Aorta (tissue), 5 donors: ENCODE measurements around the gene TENM4. TPM values are rescaled to one million over a fixed set of nuclear protein-coding genes. Genes with fewer than 3 reads are reported as not detected.

ENCODE experiments used
- ATAC-seq: fragments of 200-7000 bp; cut with Tn5 transposase; one replicate; pipeline ENCODE4 v1.9.1; 2022; ENCODE audit warnings: moderate library complexity; ENCODE audit not compliant: low FRiP score
- DNase-seq, 2 donors: peaks; one replicate each; pipeline ENCODE4 v3.0.0-alpha.2; 2020
- H3K27ac ChIP-seq, 2 donors: one replicate each; pipeline ENCODE4 v1.5.1; 2013; ENCODE audit warnings: low read length in 2 of 2, mild to moderate bottlenecking in 2 of 2, moderate library complexity in 2 of 2, control low read depth in 1 of 2, inconsistent platforms in 1 of 2, low read depth in 1 of 2
- H3K27me3 ChIP-seq, 2 donors: one replicate each; pipeline ENCODE4 v1.6.1; 2013; ENCODE audit warnings: control low read depth in 1 of 2, low read length in 1 of 2, mild to moderate bottlenecking in 1 of 2, moderate library complexity in 1 of 2; ENCODE audit not compliant: insufficient read depth in 2 of 2, control insufficient read depth in 1 of 2
- H3K36me3 ChIP-seq, 2 donors: one replicate each; pipeline ENCODE4 v1.6.1; 2013; ENCODE audit warnings: control low read depth in 1 of 2, low read length in 1 of 2, mild to moderate bottlenecking in 1 of 2; ENCODE audit not compliant: insufficient read depth in 2 of 2, control insufficient read depth in 1 of 2
- H3K4me1 ChIP-seq, 2 donors: one replicate each; pipeline ENCODE4 v1.6.1; 2013; ENCODE audit warnings: low read length in 2 of 2, control low read depth in 1 of 2, mild to moderate bottlenecking in 1 of 2, moderate library complexity in 1 of 2; ENCODE audit not compliant: insufficient read depth in 2 of 2, control insufficient read depth in 1 of 2
- H3K4me3 ChIP-seq, 2 donors: one replicate each; pipeline ENCODE4 v1.5.1; 2013; ENCODE audit warnings: low read length in 2 of 2, control low read depth in 1 of 2, mild to moderate bottlenecking in 1 of 2
- H3K9me3 ChIP-seq: one replicate; pipeline ENCODE4 v1.6.1; 2013; ENCODE audit warnings: mild to moderate bottlenecking, low read length; ENCODE audit not compliant: control insufficient read depth
- WGBS, 2 donors: extraction: QIAGEN DNeasy Blood & Tissue Kit; methylation state at CpG; one replicate each; pipeline ENCODE4 v1.1.7; 2013; 5-methylcytosine and 5-hydroxymethylcytosine counted together
- intact Hi-C, 2 donors: fragments of 100-400 bp; cut with DNase I; formaldehyde crosslinking; loops; one replicate each; pipeline versions ENCODE4 v1.14.2 to v1.15.0; 2022
- polyA plus RNA-seq, 2 donors: library from polyadenylated mRNA; stranded (reverse); fragments of 200-250 nt; gene quantifications; one replicate each; pipeline ENCODE4 v1.2.3, GENCODE V29; 2013
- total RNA-seq, 2 donors: library from RNA; stranded (reverse); fragmentation: NEBNext Ultra II Directional; extraction: Animal tissue kit (Norgen Biotek cat#: 25700); gene quantifications; one replicate each; pipeline ENCODE4 v1.2.1, GENCODE V29; 2021
- donor health status: healthy with polysubstance abuse.
- donor health status: Bipolar disorder and iron deficiency.
- donor health status: DM: no; HTN: no; CAD: no.
- donor health status: DM: no; HTN: no; CAD: no.
- donor health status: DM: yes; HTN: yes; CAD: no.

TENM4 gene
- total and polyA plus RNA-seq, 4 donors = 0.20 to 9.1 (median 2.5) TPM

DNA sequence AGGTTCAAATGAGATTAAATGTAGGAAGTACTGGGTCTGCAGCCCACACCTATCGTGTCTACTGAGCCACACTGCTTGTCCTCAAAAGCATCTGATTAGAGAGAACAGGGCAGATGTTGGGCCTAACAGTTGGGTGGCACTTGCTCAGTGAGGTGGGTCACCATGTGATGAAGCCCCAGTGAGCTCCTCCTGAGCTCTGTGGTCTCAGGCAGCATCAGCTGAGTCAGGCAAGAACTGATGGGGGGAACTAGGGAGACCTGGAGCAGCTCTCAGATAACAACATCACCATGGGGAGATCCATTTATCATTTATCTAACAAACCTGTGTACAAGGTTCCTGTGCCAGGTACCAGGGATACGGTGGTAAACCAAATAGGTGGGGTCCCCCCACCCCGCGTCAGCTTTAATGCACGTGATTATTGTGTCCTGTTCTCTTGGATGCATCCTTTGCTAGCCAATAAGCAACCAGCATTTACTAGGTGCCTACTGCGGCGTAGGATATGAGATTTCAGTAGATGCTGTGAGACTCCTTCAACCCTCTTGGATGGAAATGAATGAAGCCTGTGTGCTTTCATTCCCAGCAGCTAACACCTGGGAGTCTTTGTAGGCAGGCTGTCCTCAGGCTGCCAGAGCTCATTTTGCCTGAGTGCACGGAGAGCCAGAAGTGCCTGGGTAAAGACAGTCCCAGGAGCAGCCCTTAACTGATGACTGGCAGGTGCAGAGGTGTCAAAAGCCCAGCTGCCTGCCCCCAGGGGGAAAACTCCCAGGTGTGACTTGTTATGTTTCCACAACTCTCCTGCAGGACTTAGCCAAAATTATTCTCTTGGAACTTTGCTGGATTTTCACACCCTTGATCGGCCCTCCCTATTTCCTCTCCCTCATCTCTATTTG, 792.6 kb downstream of the TENM4 start:
- Histone ChIP-seq H3K9me3 (no peaks in the 10 kb centered on the region), H3K4me3 (no peak overlapping the region), H3K36me3 (no peaks in the 10 kb centered on the region), H3K4me1 (no peaks in the 10 kb centered on the region), H3K27me3 (no peaks in the 10 kb centered on the region), H3K27ac (no peak overlapping the region)
- ATAC-seq (no peak), DNase-seq (no peak)
- intact Hi-C loops = loop anchor here (2.0 to 10.0 kb wide), 5 partner anchors 69 to 847 kb away; no protein-coding TSS in a partner anchor
- 90% methylated on average over 9 of the region's 9 CpGs for WGBS, 2 donors

DNA sequence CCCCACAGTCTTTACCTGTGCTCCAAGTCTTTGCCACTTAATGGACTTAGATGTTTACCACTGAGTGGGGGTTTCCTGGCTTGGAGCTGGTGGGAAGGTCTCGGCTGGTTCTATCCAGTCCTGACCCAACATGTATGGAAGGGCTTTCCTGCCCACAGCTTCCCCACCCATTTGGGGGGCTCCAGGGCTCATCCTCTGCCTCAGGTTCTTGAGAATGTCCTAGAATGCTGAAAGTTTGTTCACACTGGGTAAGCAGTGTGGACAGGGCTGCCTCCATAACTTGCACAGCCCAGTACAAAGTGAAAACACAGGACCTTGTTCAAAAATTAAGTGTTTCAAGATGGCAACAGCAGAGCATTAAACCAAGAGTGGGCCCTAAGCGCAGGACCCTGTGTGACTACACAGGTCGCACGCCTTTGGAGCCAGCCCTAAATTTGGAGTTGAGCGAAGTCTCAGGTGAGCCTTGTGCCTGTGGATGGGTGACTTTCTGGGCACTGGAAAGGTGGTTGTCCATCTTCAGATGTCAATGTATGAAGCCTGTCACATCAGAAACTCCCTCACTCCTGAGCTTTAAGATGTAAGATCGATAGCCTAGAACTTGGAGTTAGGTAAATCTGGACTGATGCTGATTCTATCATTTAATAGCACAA, 793.4 kb downstream of the TENM4 start:
- Histone ChIP-seq H3K9me3 (no peaks in the 10 kb centered on the region), H3K36me3 (no peaks in the 10 kb centered on the region), H3K4me3 (no peak overlapping the region), H3K27ac (no peak overlapping the region), H3K27me3 (no peaks in the 10 kb centered on the region), H3K4me1 (no peaks in the 10 kb centered on the region)
- intact Hi-C loops = loop anchor here (2.0 to 10.0 kb wide), 5 partner anchors 69 to 847 kb away; no protein-coding TSS in a partner anchor
- ATAC-seq (no peak), DNase-seq (no peak)
- 81 to 83% methylated on average over 6 of the region's 6 CpGs for WGBS, 2 donors

DNA sequence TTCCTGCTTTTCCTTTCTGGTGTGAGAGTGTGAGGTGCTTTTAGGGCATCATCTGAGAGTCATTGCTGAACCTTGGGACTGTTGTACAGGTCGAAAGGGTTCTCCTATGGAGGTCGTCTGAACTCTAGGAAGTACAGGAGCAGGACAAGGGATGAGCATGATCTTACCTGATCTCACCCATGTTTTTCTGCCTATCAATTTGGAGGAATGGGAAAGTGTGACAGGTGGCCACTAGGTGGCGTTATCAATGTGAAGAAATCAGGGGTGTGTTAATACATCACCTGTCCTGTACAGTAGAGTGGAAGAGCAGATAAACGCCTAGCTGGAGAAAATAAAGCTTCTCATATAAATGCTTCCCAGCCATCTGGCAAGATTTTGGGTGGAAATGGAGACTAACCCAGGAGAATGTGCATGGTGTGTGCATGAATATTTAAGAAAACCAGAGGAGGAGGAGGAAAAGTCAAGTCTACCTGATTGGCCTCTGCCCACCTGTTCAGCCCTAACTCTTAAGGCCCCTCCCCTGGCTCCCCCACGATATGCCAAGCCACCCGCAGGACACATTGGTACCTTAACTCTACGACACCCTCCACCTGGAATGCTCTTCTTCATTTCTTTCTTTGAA, 794.2 kb downstream of the TENM4 start:
- Histone ChIP-seq H3K27ac (no peak overlapping the region), H3K4me1 (no peaks in the 10 kb centered on the region), H3K4me3 (no peak overlapping the region), H3K36me3 (no peaks in the 10 kb centered on the region), H3K27me3 (no peaks in the 10 kb centered on the region), H3K9me3 (no peaks in the 10 kb centered on the region)
- intact Hi-C loops = loop anchor here (1.0 to 10.0 kb wide), 6 partner anchors 69 to 848 kb away; no protein-coding TSS in a partner anchor
- DNase-seq (no peak), ATAC-seq (no peak)
- WGBS, 2 donors = 33% methylated on average over 7 of the region's 7 CpGs

- H3K27ac ChIP-seq = no peak overlapping the region
- WGBS, 2 donors = 28 to 31% methylated on average over 5 of the region's 5 CpGs
- peak; percentile 87 for ATAC-seq
- intact Hi-C loops = loop anchor here (1.0 to 10.0 kb wide), 6 partner anchors 70 to 849 kb away; no protein-coding TSS in a partner anchor
- peak; percentile 69 to 88 for DNase-seq
- no peak overlapping the region for H3K4me3 ChIP-seq
- no peaks in the 10 kb centered on the region for H3K4me1 ChIP-seq
- H3K27me3 ChIP-seq = no peaks in the 10 kb centered on the region
- no peaks in the 10 kb centered on the region for H3K9me3 ChIP-seq
- H3K36me3 ChIP-seq = no peaks in the 10 kb centered on the region
Measured at GRCh38 chr11:78645226-78646202, 795.3 kb downstream of the TENM4 start.

DNA sequence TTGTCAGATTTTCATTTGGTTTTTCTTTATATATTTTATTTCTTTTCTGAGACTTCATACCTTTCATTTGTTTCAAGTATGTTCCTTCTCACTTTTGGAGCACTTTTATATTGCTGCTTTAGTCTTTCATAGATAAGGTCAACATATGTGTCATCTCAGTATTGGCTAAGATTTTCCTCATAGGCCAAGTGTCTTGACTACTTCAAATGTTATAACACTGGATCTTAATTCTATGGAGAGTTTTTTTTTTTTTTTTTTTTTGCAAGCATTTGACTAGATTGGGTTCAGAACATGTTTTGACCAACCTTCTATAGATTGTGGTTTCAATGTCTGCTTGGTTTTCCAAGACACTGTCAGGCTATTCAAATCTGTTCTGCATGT, 797.2 kb downstream of the TENM4 start:
- DNase-seq = no peak
- Histone ChIP-seq H3K27ac (no peak overlapping the region), H3K9me3 (no peaks in the 10 kb centered on the region), H3K4me1 (no peaks in the 10 kb centered on the region), H3K36me3 (no peaks in the 10 kb centered on the region), H3K27me3 (no peaks in the 10 kb centered on the region), H3K4me3 (no peak overlapping the region)
- ATAC-seq = no peak
- intact Hi-C loops = loop anchor here (10.0 kb wide), 3 partner anchors 151 to 851 kb away; no protein-coding TSS in a partner anchor

DNA sequence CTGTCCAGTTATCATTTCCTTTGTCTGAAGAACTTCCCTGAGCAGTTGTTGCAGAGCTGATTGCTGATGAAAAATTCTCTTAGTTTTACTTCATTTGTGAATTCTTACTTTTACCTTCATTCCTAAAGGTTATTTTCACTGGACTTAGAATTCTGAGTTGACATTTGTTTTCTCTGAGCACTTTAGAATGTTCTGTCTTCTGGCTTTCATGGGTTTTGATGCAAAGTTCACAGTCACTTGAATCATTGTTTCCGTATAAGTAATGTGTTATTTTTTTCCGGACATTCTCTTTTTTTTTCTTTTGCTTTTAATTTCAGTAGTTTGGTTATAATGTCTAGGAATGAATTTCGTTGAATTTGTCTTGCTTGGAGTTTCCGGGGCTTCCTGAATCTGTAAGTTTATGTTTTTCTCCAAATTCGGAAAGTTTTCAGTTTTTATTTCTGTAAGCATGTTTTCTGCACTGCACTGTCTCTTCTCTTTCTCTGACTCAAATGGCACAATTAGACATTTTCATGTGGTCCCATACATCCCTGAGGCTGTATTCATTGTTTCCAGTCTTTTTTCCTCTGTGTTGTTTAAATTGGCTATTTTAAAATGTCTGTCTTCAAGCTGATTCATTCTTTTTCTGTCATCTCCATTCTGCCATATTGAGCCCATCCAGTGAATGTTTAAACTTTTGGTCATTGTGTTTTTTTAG, 797.7 kb downstream of the TENM4 start:
- no peak for DNase-seq
- no peak for ATAC-seq
- H3K27me3 ChIP-seq = no peaks in the 10 kb centered on the region
- H3K9me3 ChIP-seq = no peaks in the 10 kb centered on the region
- intact Hi-C loops = loop anchor here (10.0 kb wide), 3 partner anchors 152 to 852 kb away; no protein-coding TSS in a partner anchor
- H3K4me1 ChIP-seq = no peaks in the 10 kb centered on the region
- no peaks in the 10 kb centered on the region for H3K36me3 ChIP-seq
- 74 to 75% methylated on average over 5 of the region's 5 CpGs for WGBS, 2 donors
- no peak overlapping the region for H3K4me3 ChIP-seq
- no peak overlapping the region for H3K27ac ChIP-seq

DNA sequence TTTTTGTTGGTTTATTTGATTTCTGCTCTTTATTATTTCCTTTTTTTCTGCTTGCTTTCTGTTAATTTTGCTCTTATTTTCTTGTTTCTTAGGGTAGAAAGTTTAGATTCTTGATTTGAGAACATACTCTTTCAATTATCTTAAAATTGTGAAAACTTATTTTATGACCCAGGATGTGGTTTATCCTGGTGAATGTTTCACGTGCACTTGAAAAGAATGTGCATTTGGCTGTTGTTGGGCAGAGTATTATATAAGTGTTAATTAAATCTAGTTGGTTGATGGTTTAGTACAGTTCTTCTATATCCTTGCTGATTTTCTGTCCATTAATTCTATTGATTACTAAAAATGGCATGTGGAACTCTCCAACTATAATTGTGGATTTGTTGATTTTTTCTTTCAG, 799.3 kb downstream of the TENM4 start:
- 37 to 39% methylated on average over 1 of the region's 1 CpG for WGBS, 2 donors
- Histone ChIP-seq H3K36me3 (no peaks in the 10 kb centered on the region), H3K4me1 (no peaks in the 10 kb centered on the region), H3K27me3 (no peaks in the 10 kb centered on the region), H3K27ac (no peak overlapping the region), H3K9me3 (no peaks in the 10 kb centered on the region), H3K4me3 (no peak overlapping the region)
- ATAC-seq (no peak), DNase-seq (no peak)
- intact Hi-C loops = loop anchor here (10.0 kb wide), 3 partner anchors 153 to 853 kb away; no protein-coding TSS in a partner anchor
